RWPE2 (cell line): ENCODE measurements around the gene P2RX5.

Experiments used
- ATAC-seq: fragments of 200-7000 bp; cut with Tn5 transposase; 3 replicates; pipeline ENCODE4 v1.9.1; 2021; ENCODE audit warnings: low read depth
- DNase-seq: peaks from one replicate; pipeline ENCODE4 v3.0.0-alpha.2; 2020; ENCODE audit warnings: low spot score
- H3K27ac ChIP-seq: fragments of 450-650 bp; 2 replicates; pipeline ENCODE4 v1.5.1; 2017; ENCODE audit warnings: mild to moderate bottlenecking; ENCODE audit not compliant: poor library complexity, severe bottlenecking
- H3K27me3 ChIP-seq: fragments of 250-450 bp; sonication (Bioruptor Pico); 2 replicates; pipeline ENCODE4 v1.5.1; 2021; ENCODE audit warnings: mild to moderate bottlenecking, moderate library complexity; ENCODE audit not compliant: insufficient read depth, poor library complexity, severe bottlenecking
- H3K36me3 ChIP-seq: fragments of 250-450 bp; sonication (Bioruptor Pico); 2 replicates; pipeline ENCODE4 v1.5.1; 2020; ENCODE audit warnings: low read depth, mild to moderate bottlenecking, moderate library complexity
- H3K4me1 ChIP-seq: fragments of 250-450 bp; sonication (Bioruptor Pico); 2 replicates; pipeline ENCODE4 v1.5.1; 2021; ENCODE audit warnings: mild to moderate bottlenecking, moderate library complexity; ENCODE audit not compliant: insufficient read depth, poor library complexity, severe bottlenecking
- H3K4me3 ChIP-seq: fragments of 250-450 bp; sonication (Bioruptor Pico); 2 replicates; pipeline ENCODE4 v1.5.1; 2021; ENCODE audit warnings: mild to moderate bottlenecking, moderate library complexity; ENCODE audit not compliant: severe bottlenecking
- H3K9me3 ChIP-seq: fragments of 250-450 bp; sonication (Bioruptor Pico); 2 replicates; pipeline ENCODE4 v1.5.1; 2021; ENCODE audit warnings: mild to moderate bottlenecking, moderate library complexity; ENCODE audit not compliant: severe bottlenecking
- CTCF ChIP-seq: fragments of 450-650 bp; IDR thresholded peaks from one replicate; pipeline ENCODE4 v1.5.1; 2017; ENCODE audit warnings: mild to moderate bottlenecking, moderate library complexity; ENCODE audit not compliant: poor library complexity, severe bottlenecking

The P2RX5 gene

GRCh38 chr17:3627769-3628167, 68.2 kb downstream of the P2RX5 start:
- Histone ChIP-seq H3K27me3 (no peaks in the 10 kb centered on the region), H3K4me1 (no peaks in the 10 kb centered on the region), H3K4me3 (no peak overlapping the region), H3K36me3 (peaks cover 52% of the 10 kb centered on the region), H3K9me3 (no peaks in the 10 kb centered on the region), H3K27ac (no peak overlapping the region)
- DNase-seq (no peak), ATAC-seq (no peak)
- TF ChIP-seq CTCF, result no peak

DNA sequence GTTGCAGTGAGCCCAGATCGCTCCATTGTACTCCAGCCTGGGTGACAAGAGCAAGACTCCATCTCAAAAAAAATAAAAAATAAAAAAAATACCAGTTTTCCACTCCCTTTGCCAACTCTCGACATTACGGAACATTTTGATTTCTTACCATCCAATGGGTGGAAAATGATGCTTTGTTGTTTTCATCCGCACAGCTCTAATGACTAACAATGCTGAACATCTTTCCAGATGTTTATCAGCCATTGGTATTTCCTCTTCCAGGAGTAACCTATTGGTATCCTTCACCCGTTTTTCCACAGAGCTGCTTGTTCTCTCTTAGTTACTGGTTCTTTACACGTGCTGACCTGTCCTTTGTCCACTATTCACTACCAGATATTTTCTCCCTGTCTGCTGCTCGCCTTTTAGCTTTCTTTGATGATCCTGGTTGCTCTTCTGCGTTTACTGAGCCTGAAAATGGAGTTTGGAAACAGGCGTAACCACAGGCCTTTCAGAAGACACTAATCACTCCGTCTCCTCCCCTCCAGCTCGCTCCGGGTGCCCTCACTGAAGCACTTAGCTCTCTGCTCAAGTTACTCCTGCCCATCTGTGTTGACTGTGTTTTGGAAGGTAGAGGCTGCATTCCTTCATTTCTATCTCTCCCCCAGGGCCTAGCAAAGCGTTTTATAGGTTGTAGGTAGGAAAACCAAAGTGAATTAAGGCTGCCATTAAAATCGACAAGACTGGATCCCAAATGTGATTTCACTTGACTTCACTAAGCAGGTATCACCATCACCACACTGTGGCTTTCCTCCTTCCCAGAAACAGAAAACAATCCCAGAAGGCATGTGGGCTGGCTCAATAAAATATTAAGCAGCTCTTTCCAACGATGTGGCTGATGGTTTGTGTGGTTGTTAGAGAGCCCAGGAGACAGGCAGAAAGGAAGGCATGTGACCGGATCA, 68.9 kb downstream of the P2RX5 start:
- no peaks in the 10 kb centered on the region for H3K27me3 ChIP-seq
- H3K4me3 ChIP-seq, result no peak overlapping the region
- ATAC-seq, result no peak
- H3K36me3 ChIP-seq, result peaks cover 56% of the 10 kb centered on the region
- no peaks in the 10 kb centered on the region for H3K9me3 ChIP-seq
- TF ChIP-seq CTCF, result no peak
- no peak for DNase-seq
- H3K4me1 ChIP-seq, result no peaks in the 10 kb centered on the region
- no peak overlapping the region for H3K27ac ChIP-seq
